K562 (cell line): Measurements from ENCODE around the gene CYBRD1. TPM values are rescaled to one million over a fixed set of nuclear protein-coding genes. Genes with fewer than 3 reads are reported as not detected.

Experiments used
- ATAC-seq: fragments of 200-7000 bp; cut with Tn5 transposase; 3 replicates; pipeline ENCODE4 v1.9.1; 2020; ENCODE audit warnings: moderate library complexity
- BruUV-seq: library from RNA; stranded (reverse); fragments of 400-500 nt; replicated peaks from 2 replicates; lab custom pipeline; 2021; lab: Mats Ljungman, UMichigan
- CTCF ChIA-PET: fragments of 300-600 bp; formaldehyde crosslinking; extraction: SDS; loops from one replicate; lab custom pipeline; 2021; ENCODE audit warnings: low intra/inter-chr PET ratio; lab: Yijun Ruan, JAX
- POLR2A ChIA-PET: fragments of 300-600, 350-650 bp; sonication (Branson Sonifier 250); formaldehyde crosslinking; extraction: SDS; loops from one replicate; lab custom pipeline; 2021; ENCODE audit warnings: antibody characterized with exemption, inconsistent platforms; lab: Yijun Ruan, JAX
- DNase-seq, 4 experiments: peaks; one replicate each; pipeline versions ENCODE4 v3.0.0 to v3.0.0-alpha.2; 2011 to 2018; ENCODE audit warnings: low spot score in 3 of 4, mixed read lengths in 3 of 4; ENCODE audit errors: extremely low read depth in 1 of 4
- FAIRE-seq: peaks from 2 replicates; lab custom pipeline; 2011; peaks lifted over from hg19 to GRCh38; lab: Jason Lieb, UNC
- H2AFZ ChIP-seq: 2 replicates; pipeline ENCODE4 v1.6.0; 2011; ENCODE audit warnings: low read depth, low read length, control low read depth, inconsistent platforms
- H3K27ac ChIP-seq: fragments of 200-600 bp; 3 replicates; pipeline ENCODE4 v1.8.0; 2011; ENCODE audit warnings: low read depth, mild to moderate bottlenecking, control low read depth, inconsistent platforms, low read length, moderate library complexity, mixed read lengths; ENCODE audit errors: extremely low read depth
- H3K27me3 ChIP-seq, 2 experiments: fragments of 300-600 bp in 1 of 2; 2 replicates in 1 of 2; 3 replicates in 1 of 2; pipeline versions ENCODE4 v1.6.0 to v1.8.0; 2011; ENCODE audit warnings: inconsistent platforms in 2 of 2, low read length in 2 of 2, mild to moderate bottlenecking in 1 of 2, mixed read lengths in 1 of 2, moderate library complexity in 1 of 2; ENCODE audit not compliant: control insufficient read depth in 2 of 2, insufficient read depth in 2 of 2
- H3K36me3 ChIP-seq: fragments of 300-600 bp; 3 replicates; pipeline ENCODE4 v1.8.0; 2011; ENCODE audit warnings: mild to moderate bottlenecking, low read length, inconsistent platforms; ENCODE audit not compliant: control insufficient read depth, insufficient read depth
- H3K4me1 ChIP-seq, 2 experiments: fragments of 200-600 bp in 1 of 2; replicated peaks in 1 of 2; 2 replicates in 1 of 2; 3 replicates in 1 of 2; pipeline versions ENCODE4 v1.5.1 to v1.8.0; 2011; ENCODE audit warnings: inconsistent platforms in 2 of 2, low read length in 2 of 2, mild to moderate bottlenecking in 1 of 2, mixed read lengths in 1 of 2, moderate library complexity in 1 of 2; ENCODE audit not compliant: control insufficient read depth in 2 of 2, insufficient read depth in 2 of 2
- H3K4me2 ChIP-seq: 2 replicates; pipeline ENCODE4 v1.6.1; 2011; ENCODE audit warnings: low read length, control low read depth, inconsistent platforms, mixed read lengths; ENCODE audit not compliant: insufficient read depth
- H3K4me3 ChIP-seq: fragments of 200-600 bp; sonication (generic), shearing (Covaris generic); 2 replicates; pipeline ENCODE4 v1.5.1; 2016; ENCODE audit warnings: control low read depth, inconsistent platforms
- H3K79me2 ChIP-seq: fragments of 200-600 bp; 3 replicates; pipeline ENCODE4 v1.8.0; 2011; ENCODE audit warnings: low read length, inconsistent platforms; ENCODE audit not compliant: control insufficient read depth, insufficient read depth
- H3K9ac ChIP-seq, 2 experiments: 2 replicates each; pipeline versions ENCODE4 v1.6.0 to v1.6.1; 2011; ENCODE audit warnings: low read depth in 2 of 2, low read length in 2 of 2, control low read depth in 1 of 2, inconsistent platforms in 1 of 2, mild to moderate bottlenecking in 1 of 2, mixed read lengths in 1 of 2; ENCODE audit not compliant: insufficient read depth in 1 of 2
- H3K9me1 ChIP-seq: one replicate; pipeline ENCODE4 v1.6.0; 2011; ENCODE audit warnings: inconsistent platforms, mild to moderate bottlenecking, low read length, moderate library complexity; ENCODE audit not compliant: control insufficient read depth, insufficient read depth
- H3K9me3 ChIP-seq: replicated peaks from 2 replicates; pipeline ENCODE4 v1.5.1; 2011; ENCODE audit warnings: low read depth, low read length, inconsistent platforms; ENCODE audit not compliant: control insufficient read depth, insufficient read depth
- H4K20me1 ChIP-seq: replicated peaks from 2 replicates; pipeline ENCODE4 v1.6.1; 2011; ENCODE audit warnings: low read length, inconsistent platforms, mixed read lengths; ENCODE audit not compliant: control insufficient read depth, insufficient read depth
- BCOR ChIP-seq: fragments of 450-650 bp; IDR thresholded peaks from 2 replicates; pipeline ENCODE4 v1.6.1; 2016
- ETS1 ChIP-seq: conservative IDR thresholded peaks from 2 replicates; pipeline ENCODE4 v1.6.1; 2011; ENCODE audit warnings: low read depth, mild to moderate bottlenecking, low read length; ENCODE audit not compliant: control insufficient read depth
- GATA2 ChIP-seq: sonication (generic); formaldehyde crosslinking; IDR thresholded peaks from 2 replicates; pipeline ENCODE4 v1.4.0; 2020; ENCODE audit warnings: mild to moderate bottlenecking, missing genetic modification reagents
- KDM2B ChIP-seq: fragments of 250-450 bp; sonication (Bioruptor Pico); IDR thresholded peaks from 2 replicates; pipeline ENCODE4 v1.8.0; 2021; ENCODE audit warnings: mild to moderate bottlenecking, moderate library complexity
- PHF21A ChIP-seq: fragments of 450-650 bp; IDR thresholded peaks from 2 replicates; pipeline ENCODE4 v1.6.1; 2017; ENCODE audit warnings: low read depth, borderline replicate concordance
- PRPF4 ChIP-seq: fragments of 200-400 bp; formaldehyde crosslinking; IDR thresholded peaks from one replicate; pipeline ENCODE4 v1.6.1; 2017; ENCODE audit warnings: low read length, low read depth, mild to moderate bottlenecking; ENCODE audit not compliant: insufficient read depth, poor library complexity, severe bottlenecking
- RB1 ChIP-seq: fragments of 450-650 bp; IDR thresholded peaks from 2 replicates; pipeline ENCODE4 v1.6.1; 2017; ENCODE audit warnings: low read depth, mild to moderate bottlenecking
- RBBP5 ChIP-seq: fragments of 200-600 bp; sonication (generic); IDR thresholded peaks from 2 replicates; pipeline ENCODE4 v1.6.1; 2012; ENCODE audit warnings: borderline replicate concordance, mild to moderate bottlenecking, low read length, control low read depth, inconsistent platforms; ENCODE audit not compliant: insufficient read depth, poor library complexity, severe bottlenecking
- RCOR1 ChIP-seq, 2 experiments: IDR thresholded peaks; 2 replicates each; pipeline ENCODE4 v1.6.1; 2012; ENCODE audit warnings: low read depth in 2 of 2, low read length in 2 of 2, borderline replicate concordance in 1 of 2, improper control_type of control experiment in 1 of 2
- SOX6 ChIP-seq: fragments of 450-650 bp; IDR thresholded peaks from 2 replicates; pipeline ENCODE4 v1.6.1; 2014; ENCODE audit warnings: mild to moderate bottlenecking
- SPI1 ChIP-seq: IDR thresholded peaks from 2 replicates; pipeline ENCODE4 v1.6.1; 2011; ENCODE audit warnings: low read depth, low read length, control low read depth, borderline replicate concordance
- TAF7 ChIP-seq: fragments of 450-650 bp; IDR thresholded peaks from 2 replicates; pipeline ENCODE4 v1.6.1; 2016; ENCODE audit warnings: missing genetic modification characterization, missing compliant biosample characterization
- ZBTB5 ChIP-seq: fragments of 450-650 bp; IDR thresholded peaks from 2 replicates; pipeline ENCODE4 v1.6.1; 2017; ENCODE audit warnings: antibody characterized with exemption
- ZNF766 ChIP-seq: fragments of 200-800 bp; sonication (Bioruptor generic); conservative IDR thresholded peaks from 2 replicates; pipeline ENCODE4 v1.6.1; 2016; ENCODE audit warnings: missing genetic modification characterization, missing compliant biosample characterization
- WGBS: fragments of 100-300 bp; shearing (Covaris generic); methylation state at CpG from one replicate; pipeline ENCODE4 v1.1.6; 2016; ENCODE audit warnings: low coverage, mixed read lengths; ENCODE audit not compliant: insufficient coverage; ENCODE audit errors: missing lambda C conversion rate; 5-methylcytosine and 5-hydroxymethylcytosine counted together
- in situ Hi-C: fragments of 300-500 bp; cut with MboI; formaldehyde crosslinking; loops from 4 replicates; pipeline ENCODE4 v1.15.0; 2018; ENCODE audit warnings: inconsistent platforms, mixed read lengths
- intact Hi-C: fragments of 100-400 bp; cut with micrococcal nuclease; formaldehyde crosslinking; loops from 2 replicates; pipeline ENCODE4 v1.14.2; 2022
- polyA plus RNA-seq, 8 experiments: library from polyadenylated mRNA; depleted of rRNA in 4 of 8; stranded (reverse) in 5 of 8; unstranded in 3 of 8; fragments of >200 nt; fragmentation: Nextera tagmentation in 2 of 8; fragmentation: Illumina TruSeq in 1 of 8; extraction: Ambion mirVana in 2 of 8; extraction: Trizol in 1 of 8; gene quantifications; 2 replicates each; pipeline versions ENCODE4 v1.2.1 to v1.2.3, GENCODE V29; 2011 to 2014; ENCODE audit warnings: inconsistent platforms in 1 of 8, missing spikeins in 1 of 8
- total RNA-seq, 7 experiments: library from RNA; depleted of rRNA in 6 of 7; stranded (reverse); fragments of >200 nt in 6 of 7; fragmentation: Illumina TruSeq in 2 of 7; extraction: Trizol in 2 of 7; gene quantifications; 2 replicates each; pipeline versions ENCODE4 v1.2.1 to v1.2.3, GENCODE V29; 2011 to 2021; ENCODE audit warnings: low replicate concordance in 1 of 7

Gene CYBRD1
- total and polyA plus RNA-seq, 9 of the 15 experiments (the other 6 are each of a cell fraction or from before 2014, with no cell fraction given) = 9.6 to 22.4 (median 15.6) TPM

GRCh38 chr2:171522788-171523087 is 464 bp downstream of the CYBRD1 start:
- in situ Hi-C loops (no loop called here), intact Hi-C loops (loop anchor here (5.0 to 10.0 kb wide), 3 partner anchors 55 to 548 kb away; partner anchors contain the start of gene TLK1)
- BruUV-seq = no TSS peak
- H3K9ac ChIP-seq = peak overlapping the region; percentile 76 to 93
- ChIA-PET POLR2A (interaction anchor here (0.6 to 4.8 kb wide), 5 partner anchors 8 to 599 kb away, joined by 3 to 51 read pairs (median 23); no protein-coding TSS in a partner anchor), CTCF (no interaction called here)
- peaks cover 5% of the 10 kb centered on the region; the same call in 2 of the 3 replicates for H3K36me3 ChIP-seq
- peak overlapping the region; percentile 92 for H3K27ac ChIP-seq
- no peaks in the 10 kb centered on the region; the same call in 1 of the 2 replicates for H4K20me1 ChIP-seq
- no peaks in the 10 kb centered on the region for H3K9me1 ChIP-seq
- H3K4me3 ChIP-seq = peak overlapping the region; percentile 82
- DNase-seq = peak; percentile 64 to 75 (median 70)
- H2AFZ ChIP-seq = peak overlapping the region; percentile 99
- no peaks in the 10 kb centered on the region for H3K27me3 ChIP-seq
- H3K9me3 ChIP-seq = no peaks in the 10 kb centered on the region
- peak; percentile 75 for ATAC-seq
- H3K4me2 ChIP-seq = peak overlapping the region; percentile 93
- peaks cover 17 to 19% of the 10 kb centered on the region in 2 experiments for H3K4me1 ChIP-seq
- peaks cover 48% of the 10 kb centered on the region for H3K79me2 ChIP-seq
- WGBS = 0% methylated on average over 20 of the region's 29 CpGs
- FAIRE-seq = no peak
- TF ChIP-seq BCOR = 0 out of 2 replicates have a peak, but pooled peaks have one; percentile 2
- no peak for TF ChIP-seq RCOR1 (IDR thresholded peaks at IDR 0.05; ENCODE audit: borderline replicate concordance in 1 of 2, low read depth in 2 of 2, low read length in 2 of 2)
- no peak for TF ChIP-seq SOX6
- TF ChIP-seq ZBTB5 = no peak
- 0 out of 2 replicates have a peak, but pooled peaks have one; percentile 53 for TF ChIP-seq RB1
- peak; percentile 41 for TF ChIP-seq PRPF4
- no peak for TF ChIP-seq PHF21A
- no peak for TF ChIP-seq KDM2B (CRISPR knock-in tag)
- peak; percentile 13 for TF ChIP-seq RBBP5
- TF ChIP-seq TAF7 (tag) = no peak
- peak; percentile 14; the same call in 1 of the 2 replicates for TF ChIP-seq ETS1
- TF ChIP-seq SPI1 = 0 out of 2 replicates have a peak, but pooled peaks have one; percentile 15
- no peak; the same call in 1 of the 2 replicates for TF ChIP-seq ZNF766 (CRISPR knock-in tag)
- TF ChIP-seq GATA2 = no peak
